GM19467 (cell line): ENCODE measurements around the gene CCDC85B.

Experiments used
- ATAC-seq: cut with Tn5 transposase; IDR thresholded peaks from one replicate; pipeline ENCODE4 v1.9.1; 2021; ENCODE audit warnings: mild to moderate bottlenecking, moderate library complexity; ENCODE audit not compliant: unreplicated experiment

Gene CCDC85B

GRCh38 chr11:65928667-65929066 lies 38.2 kb downstream of the CCDC85B start:
- ATAC-seq = no peak

GRCh38 chr11:65931773-65932557 lies 41.5 kb downstream of the CCDC85B start:
- ATAC-seq = no peak

GRCh38 chr11:65932558-65932919 lies 42.1 kb downstream of the CCDC85B start:
- no peak for ATAC-seq

GRCh38 chr11:65934014-65934413 lies 43.5 kb downstream of the CCDC85B start:
- ATAC-seq = no peak

GRCh38 chr11:65937766-65938165 lies 47.3 kb downstream of the CCDC85B start:
- ATAC-seq = no peak
